ENCODE data around the gene YBX1.

YBX1 gene

GRCh38 chr1:42742617-42743316, 60.5 kb downstream of the YBX1 start:
- H3K9ac ChIP-seq (ENCODE audit: low read length): no peak overlapping the region
- no peaks in the 10 kb centered on the region for H3K4me1 ChIP-seq (ENCODE audit: low read length)
- no peak overlapping the region for H3K4me2 ChIP-seq (ENCODE audit: low read depth, low read length)
- H2AFZ ChIP-seq (ENCODE audit: low read length): no peak overlapping the region
- no peak overlapping the region for H3K4me3 ChIP-seq (ENCODE audit: low read length)
- H3K9me2 ChIP-seq (replicated peaks; ENCODE audit: insufficient read depth, low read length): no peaks in the 10 kb centered on the region
- H4K20me1 ChIP-seq (ENCODE audit: insufficient read depth, low read length): no peaks in the 10 kb centered on the region
- DNase-seq: no peak
- H3K9me3 ChIP-seq (replicated peaks; ENCODE audit: insufficient read depth, low read length): no peaks in the 10 kb centered on the region
- H3K36me3 ChIP-seq (replicated peaks; ENCODE audit: insufficient read depth, low read length): no peaks in the 10 kb centered on the region
- no peaks in the 10 kb centered on the region for H3F3A ChIP-seq (ENCODE audit: insufficient read depth, low read length)
- no peaks in the 10 kb centered on the region for H3K27me3 ChIP-seq (replicated peaks; ENCODE audit: insufficient read depth, low read length)
- H3K79me2 ChIP-seq (ENCODE audit: low read length): no peaks in the 10 kb centered on the region
- TF ChIP-seq EZH2 (optimal IDR thresholded peaks at IDR 0.05; ENCODE audit: low read depth, low read length): no peak
- no peak for TF ChIP-seq EZH2phosphoT487 (IDR thresholded peaks at IDR 0.05; ENCODE audit: low read length)
- TF ChIP-seq CTCF (IDR thresholded peaks at IDR 0.05; ENCODE audit: low read length): no peak
- H3K27ac ChIP-seq (ENCODE audit: low read length): no peak overlapping the region

- Histone ChIP-seq H3K4me3 (ENCODE audit: low read length) (no peak overlapping the region), H4K20me1 (ENCODE audit: insufficient read depth, low read length) (no peaks in the 10 kb centered on the region), H2AFZ (ENCODE audit: low read length) (no peak overlapping the region), H3K9me3 (replicated peaks; ENCODE audit: insufficient read depth, low read length) (no peaks in the 10 kb centered on the region), H3K9ac (ENCODE audit: low read length) (no peak overlapping the region), H3K27me3 (replicated peaks; ENCODE audit: insufficient read depth, low read length) (no peaks in the 10 kb centered on the region), H3F3A (ENCODE audit: insufficient read depth, low read length) (no peaks in the 10 kb centered on the region), H3K36me3 (replicated peaks; ENCODE audit: insufficient read depth, low read length) (no peaks in the 10 kb centered on the region), H3K27ac (ENCODE audit: low read length) (no peak overlapping the region), H3K4me2 (ENCODE audit: low read depth, low read length) (no peak overlapping the region), H3K9me2 (replicated peaks; ENCODE audit: insufficient read depth, low read length) (no peaks in the 10 kb centered on the region), H3K79me2 (ENCODE audit: low read length) (no peaks in the 10 kb centered on the region), H3K4me1 (ENCODE audit: low read length) (no peaks in the 10 kb centered on the region)
- TF ChIP-seq CTCF (IDR thresholded peaks at IDR 0.05; ENCODE audit: low read length) (no peak), EZH2 (optimal IDR thresholded peaks at IDR 0.05; ENCODE audit: low read depth, low read length) (no peak), EZH2phosphoT487 (IDR thresholded peaks at IDR 0.05; ENCODE audit: low read length) (no peak)
- no peak for DNase-seq
Observed at GRCh38 chr1:42743317-42744147, 61.3 kb downstream of the YBX1 start.

- no peaks in the 10 kb centered on the region for H3K36me3 ChIP-seq (replicated peaks; ENCODE audit: insufficient read depth, low read length)
- no peak overlapping the region for H3K4me2 ChIP-seq (ENCODE audit: low read depth, low read length)
- no peak for DNase-seq
- no peaks in the 10 kb centered on the region for H3K27me3 ChIP-seq (replicated peaks; ENCODE audit: insufficient read depth, low read length)
- H3F3A ChIP-seq (ENCODE audit: insufficient read depth, low read length): no peaks in the 10 kb centered on the region
- H3K4me1 ChIP-seq (ENCODE audit: low read length): no peaks in the 10 kb centered on the region
- H4K20me1 ChIP-seq (ENCODE audit: insufficient read depth, low read length): no peaks in the 10 kb centered on the region
- H2AFZ ChIP-seq (ENCODE audit: low read length): no peak overlapping the region
- H3K9me3 ChIP-seq (replicated peaks; ENCODE audit: insufficient read depth, low read length): no peaks in the 10 kb centered on the region
- H3K27ac ChIP-seq (ENCODE audit: low read length): no peak overlapping the region
- H3K79me2 ChIP-seq (ENCODE audit: low read length): no peaks in the 10 kb centered on the region
- H3K9ac ChIP-seq (ENCODE audit: low read length): no peak overlapping the region
- TF ChIP-seq EZH2 (optimal IDR thresholded peaks at IDR 0.05; ENCODE audit: low read depth, low read length) (no peak), CTCF (IDR thresholded peaks at IDR 0.05; ENCODE audit: low read length) (no peak), EZH2phosphoT487 (IDR thresholded peaks at IDR 0.05; ENCODE audit: low read length) (no peak)
- H3K9me2 ChIP-seq (replicated peaks; ENCODE audit: insufficient read depth, low read length): no peaks in the 10 kb centered on the region
- no peak overlapping the region for H3K4me3 ChIP-seq (ENCODE audit: low read length)
Observed at GRCh38 chr1:42744148-42744413, 61.9 kb downstream of the YBX1 start.

Data from MM.1S (cell line).